Right renal pelvis (tissue), 4 donors: ENCODE data around the gene BBOF1. TPM values are rescaled to one million over a fixed set of nuclear protein-coding genes. Genes with fewer than 3 reads are reported as not detected.
"Not testable (repeated sequence)": the region's sequence is repeated elsewhere in the genome, so short reads cannot be mapped to it uniquely, and the experiment has no call there.

Experiments
- DNase-seq, 4 donors: peaks; one replicate each; pipeline ENCODE4 v3.0.0-alpha.2; 2013; ENCODE audit warnings: low read depth in 4 of 4, low spot score in 3 of 4, missing footprints in 1 of 4
- polyA plus RNA-seq, 4 donors: library from polyadenylated mRNA; unstranded; fragments of 120-200 nt; gene quantifications; one replicate each; pipeline ENCODE4 v1.2.1, GENCODE V29; 2013; ENCODE audit not compliant: insufficient read length in 4 of 4

Gene BBOF1, protein sequence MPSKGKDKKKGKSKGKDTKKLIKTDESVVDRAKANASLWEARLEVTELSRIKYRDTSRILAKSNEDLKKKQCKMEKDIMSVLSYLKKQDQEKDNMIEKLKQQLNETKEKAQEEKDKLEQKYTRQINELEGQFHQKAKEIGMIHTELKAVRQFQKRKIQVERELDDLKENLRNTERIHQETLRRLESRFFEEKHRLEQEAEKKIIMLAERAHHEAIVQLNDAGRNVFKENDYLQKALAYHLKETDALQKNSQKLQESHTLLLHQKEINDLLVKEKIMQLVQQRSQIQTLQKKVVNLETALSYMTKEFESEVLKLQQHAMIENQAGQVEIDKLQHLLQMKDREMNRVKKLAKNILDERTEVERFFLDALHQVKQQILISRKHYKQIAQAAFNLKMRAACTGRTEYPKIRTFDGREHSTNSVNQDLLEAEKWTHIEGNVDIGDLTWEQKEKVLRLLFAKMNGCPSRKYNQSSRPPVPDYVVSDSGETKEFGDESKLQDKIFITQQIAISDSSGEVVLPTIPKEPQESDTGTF
- polyA plus RNA-seq = 10 to 100 TPM; 12.9 to 19.3 (median 16.2) TPM

GRCh38 chr14:74018586-74019407 lies at the start of gene BBOF1, which contains the start of gene ENTPD5:
Gene BBOF1, plus strand, starts transcription at chr14:74019349. Its CDS starts 130 bp downstream, at chr14:74019479.
Gene ENTPD5, minus strand, starts transcription at chr14:74019288. Its CDS starts 31,186 bp downstream, at chr14:73988102.
- peak in 3 of 4 donors; percentile 70 to 82 (median 81) for DNase-seq

DNA sequence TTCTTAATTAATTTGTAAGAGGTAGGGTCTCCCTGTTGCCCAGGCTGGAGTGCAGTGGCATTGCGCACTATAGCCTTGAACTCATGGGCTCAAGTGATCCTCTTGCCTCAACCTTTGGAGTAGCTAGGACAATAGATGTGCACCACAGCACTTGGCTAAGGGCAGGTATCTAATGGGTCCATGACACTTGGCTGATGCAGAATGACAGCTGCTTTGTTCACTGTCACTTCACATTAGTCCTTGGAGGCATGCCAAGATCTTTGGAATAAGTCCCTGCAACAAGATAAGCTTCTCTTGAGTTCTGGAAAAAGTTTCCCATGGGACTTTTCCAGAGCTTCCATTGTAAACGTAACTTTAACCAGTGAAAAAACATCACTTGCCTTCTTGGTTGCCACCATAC lies 45.7 kb upstream of the BBOF1 start:
- no peak for DNase-seq

GRCh38 chr14:73976125-73976524 lies 43.0 kb upstream of the BBOF1 start:
- DNase-seq = no peak

- DNase-seq = no peak
Observed at GRCh38 chr14:73977896-73978295, 41.3 kb upstream of the BBOF1 start.

DNA sequence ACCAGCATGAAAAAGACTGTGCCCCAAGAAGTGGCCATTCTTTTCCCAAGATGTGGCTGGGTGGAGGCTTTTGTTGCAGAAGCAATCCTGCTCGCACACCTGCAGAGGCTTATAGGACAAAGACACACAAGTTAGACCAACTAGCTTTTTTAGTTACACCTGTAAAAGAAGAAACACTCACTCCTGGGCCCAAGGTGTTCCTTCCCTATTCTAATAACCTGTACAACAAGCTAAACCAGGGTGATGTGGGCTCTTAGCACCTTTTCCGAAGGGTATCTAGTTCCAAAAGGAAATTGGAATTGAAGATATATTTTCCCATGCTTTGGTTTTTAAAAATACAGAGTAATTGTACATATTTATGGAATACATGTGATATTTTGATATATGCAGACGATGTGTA lies 31.1 kb upstream of the BBOF1 start:
- DNase-seq = no peak

DNA sequence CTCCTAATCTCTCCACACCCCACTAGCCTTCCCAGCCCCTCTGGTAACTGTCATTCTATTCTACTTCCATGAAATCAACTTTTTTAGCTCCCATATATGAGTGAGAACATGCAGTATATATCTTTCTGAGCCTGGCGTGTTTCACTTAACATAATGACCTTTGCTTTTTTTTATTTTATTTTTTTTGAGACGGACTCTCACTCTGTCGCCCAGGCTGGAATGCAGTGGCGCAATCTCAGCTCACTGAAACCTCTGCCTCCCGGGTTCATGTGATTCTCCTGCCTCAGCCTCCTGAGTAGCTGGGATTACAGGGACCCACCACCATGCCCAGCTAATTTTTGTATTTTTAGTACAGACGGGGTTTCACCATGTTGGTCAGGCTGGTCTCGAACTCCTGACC lies 30.5 kb upstream of the BBOF1 start:
- not testable (repeated sequence) for DNase-seq

DNA sequence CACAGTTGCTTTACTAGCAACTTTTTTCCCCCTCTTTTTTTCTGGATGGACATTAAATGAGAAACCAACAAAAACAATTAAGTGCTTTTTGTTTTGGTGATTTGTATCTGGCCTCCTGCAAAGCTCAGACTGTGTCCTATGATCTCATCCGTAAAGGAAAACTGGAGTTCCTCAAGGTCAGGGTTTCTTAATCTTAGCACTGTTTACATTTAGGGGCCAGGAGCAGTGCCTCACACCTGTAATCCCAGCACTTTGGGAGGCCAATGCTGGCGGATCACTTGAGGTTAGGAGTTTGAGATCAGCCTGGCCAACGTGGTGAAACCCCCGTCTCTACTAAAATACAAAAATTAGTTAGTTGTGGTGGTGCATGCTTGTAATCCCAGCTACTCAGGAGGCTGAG lies 28.1 kb upstream of the BBOF1 start:
- DNase-seq = no peak

DNA sequence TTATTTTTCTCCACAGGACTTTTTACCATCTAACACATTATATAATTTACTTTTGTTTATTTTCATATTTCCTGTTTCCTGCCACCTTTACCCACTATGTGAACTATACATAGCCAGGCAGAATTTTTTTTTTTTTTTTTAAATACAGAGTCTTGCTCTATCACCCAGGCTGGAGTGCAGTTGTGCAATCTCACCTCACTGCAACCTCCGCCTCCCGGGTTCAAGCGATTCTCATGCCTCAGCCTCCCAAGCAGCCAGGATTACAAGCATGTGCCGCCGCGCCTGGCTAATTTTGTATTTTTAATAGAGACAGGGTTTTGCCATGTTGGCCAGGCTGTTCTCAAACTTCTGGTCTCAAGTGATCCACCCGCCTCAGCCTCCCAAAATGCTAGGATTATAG lies 24.2 kb upstream of the BBOF1 start:
- not testable (repeated sequence) for DNase-seq

- no peak for DNase-seq
Observed at GRCh38 chr14:73995977-73996378, 23.2 kb upstream of the BBOF1 start.

DNA sequence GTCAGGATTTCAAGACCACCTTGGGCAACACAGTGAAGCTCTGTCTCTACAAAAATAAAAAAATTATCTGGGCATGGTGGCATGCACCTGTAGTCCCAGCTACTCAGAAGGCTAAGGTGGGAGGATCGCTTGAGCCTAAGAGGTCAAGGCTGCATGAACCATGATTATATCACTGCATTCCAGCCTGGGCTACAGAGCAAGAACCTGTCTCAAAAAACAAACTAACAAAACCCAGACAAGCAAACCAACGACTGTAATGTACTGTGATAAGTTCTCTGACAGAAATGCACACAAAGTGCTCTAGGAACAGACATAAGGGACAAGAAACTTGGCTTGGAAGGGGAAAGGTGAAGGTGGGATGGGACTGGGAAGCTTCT lies 22.4 kb upstream of the BBOF1 start:
- no peak for DNase-seq

DNA sequence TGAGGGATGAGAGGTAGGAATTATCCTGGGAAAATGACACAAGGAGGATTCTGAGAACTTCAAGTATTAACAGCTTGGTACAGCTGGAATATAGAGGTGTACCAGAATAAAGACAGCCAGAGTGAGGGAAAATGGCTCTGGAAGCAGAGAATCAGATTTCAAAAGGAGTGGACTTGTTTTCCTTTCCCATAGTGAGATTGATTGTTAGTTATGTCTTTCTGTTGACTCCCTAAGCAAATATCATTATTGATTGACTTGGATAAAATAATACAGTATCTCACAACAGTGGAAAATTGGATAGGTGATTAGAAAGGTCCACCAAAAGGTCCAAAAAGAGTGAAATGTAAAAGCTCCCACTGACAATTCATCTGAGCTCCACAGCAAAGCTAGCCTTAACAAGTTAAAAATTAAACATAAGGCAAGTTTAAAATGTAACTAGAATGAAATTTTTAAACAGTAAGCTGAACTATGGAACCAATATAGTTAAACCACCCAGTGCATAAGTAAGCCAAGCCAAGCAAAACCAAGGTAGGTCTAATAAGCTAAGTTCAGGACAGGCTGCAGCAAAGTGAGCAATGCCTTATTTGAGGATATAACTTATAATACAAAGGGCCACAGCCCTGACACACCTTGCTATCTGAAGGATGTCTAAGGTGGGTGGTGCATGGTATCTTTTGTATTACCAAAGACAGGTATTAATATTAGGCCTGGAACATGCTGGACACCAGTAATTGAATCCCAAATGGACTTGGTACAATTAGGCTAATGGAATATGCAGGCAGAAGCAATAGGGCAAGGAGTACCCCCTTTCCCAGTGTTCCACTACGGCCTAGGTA lies 21.8 kb upstream of the BBOF1 start:
- no peak for DNase-seq

GRCh38 chr14:73997944-73998447 lies 21.2 kb upstream of the BBOF1 start:
- DNase-seq = no peak

GRCh38 chr14:73998726-73999125 lies 20.4 kb upstream of the BBOF1 start:
- DNase-seq = no peak

DNA sequence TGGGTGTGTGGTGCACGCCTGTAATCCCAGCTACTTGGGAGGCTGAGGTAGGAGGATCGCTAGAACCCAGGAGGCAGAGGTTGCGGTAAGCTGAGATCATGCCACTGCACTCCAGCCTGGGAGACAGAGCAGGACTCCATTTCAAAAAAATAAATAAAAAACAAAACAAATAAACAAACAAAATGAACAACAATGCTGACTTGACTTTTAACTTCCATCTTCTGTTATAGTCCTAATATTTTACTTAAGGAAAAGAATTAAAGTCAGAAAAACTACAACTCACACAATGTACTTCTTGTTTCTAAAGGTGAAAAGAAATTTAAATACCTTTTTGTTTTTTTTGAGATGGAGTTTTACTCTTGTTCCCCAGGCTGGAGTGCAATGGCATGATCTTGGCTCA lies 13.5 kb upstream of the BBOF1 start:
- not testable (repeated sequence) for DNase-seq

GRCh38 chr14:74008843-74009499 lies 10.2 kb upstream of the BBOF1 start:
- no peak for DNase-seq

DNA sequence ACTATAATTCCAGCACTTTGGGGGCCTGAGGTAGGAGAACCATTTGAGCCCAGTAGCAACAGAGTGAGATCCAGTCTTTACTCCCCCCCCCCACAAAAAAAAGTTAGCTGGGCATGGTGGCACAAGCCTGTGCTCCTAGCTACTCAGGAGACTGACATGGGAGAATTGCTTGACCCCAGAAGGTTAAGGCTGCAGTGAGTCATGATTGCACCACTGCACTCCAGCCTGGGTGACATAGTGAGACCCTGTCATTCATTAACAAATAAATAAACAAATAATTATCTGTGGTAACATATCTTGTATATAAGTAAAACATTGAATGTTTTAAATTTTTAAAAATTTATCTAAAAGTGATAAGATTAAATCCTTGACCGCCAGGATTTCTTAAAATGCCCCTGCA lies 4.8 kb upstream of the BBOF1 start:
- DNase-seq = no peak

DNA sequence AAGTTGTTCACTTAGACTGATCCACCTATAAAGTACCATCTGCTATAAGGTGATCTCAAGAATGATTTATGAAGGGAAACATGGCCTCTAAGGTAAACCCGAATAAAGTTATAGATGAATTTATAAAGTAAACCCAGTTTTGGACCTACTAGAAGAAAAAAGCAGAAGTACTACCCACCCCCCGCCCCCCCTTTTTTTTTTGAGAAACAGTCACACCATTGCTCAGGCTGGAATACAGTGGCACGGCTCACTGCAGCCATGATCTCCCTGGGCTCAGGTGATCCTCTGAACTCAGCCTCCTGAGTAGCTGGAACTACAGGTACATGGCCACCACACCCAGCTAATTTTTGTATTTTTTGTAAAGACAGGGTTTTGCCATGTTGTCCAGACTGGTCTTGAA lies 4.0 kb upstream of the BBOF1 start:
- no peak for DNase-seq

GRCh38 chr14:74015963-74016362 lies 3.2 kb upstream of the BBOF1 start:
- DNase-seq = no peak

DNA sequence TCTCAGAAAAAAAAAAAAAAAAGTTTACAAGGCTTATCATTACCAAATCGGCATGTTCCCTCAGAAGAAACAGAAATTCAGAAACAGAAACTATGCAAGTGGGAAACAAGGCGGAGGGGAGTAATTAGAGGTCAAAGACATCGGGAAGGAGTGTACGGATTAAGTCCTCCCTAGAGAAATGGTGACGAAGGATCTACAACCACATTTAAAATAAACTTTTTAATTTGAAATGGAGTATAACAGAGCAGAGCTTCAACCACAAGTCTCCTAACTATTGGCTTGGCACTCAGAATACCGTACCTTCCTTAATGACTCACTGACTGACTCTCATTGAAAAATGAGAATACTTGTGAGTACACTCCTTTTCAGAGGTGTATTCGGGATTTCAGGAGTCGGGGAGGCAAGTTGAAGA lies 969 bp upstream of the BBOF1 start:
- no peak for DNase-seq
